HEK293T (cell line): ENCODE results near the gene KCNJ2.

ENCODE experiments used
- CTCF ChIA-PET: fragments of 350-600 bp; formaldehyde crosslinking; extraction: SDS; loops from one replicate; lab custom pipeline; 2021; ENCODE audit warnings: antibody characterized with exemption, inconsistent platforms; lab: Yijun Ruan, JAX
- POLR2A ChIA-PET: fragments of 350-600 bp; formaldehyde crosslinking; extraction: SDS; loops from one replicate; lab custom pipeline; 2020; ENCODE audit warnings: antibody characterized with exemption, inconsistent platforms; lab: Yijun Ruan, JAX
- DNase-seq: peaks from one replicate; pipeline ENCODE4 v3.0.0; 2012; ENCODE audit warnings: mixed read lengths; ENCODE audit errors: extremely low spot score
- BHLHE40 ChIP-seq: fragments of 450-650 bp; IDR thresholded peaks from 2 replicates; pipeline ENCODE4 v1.6.1; 2016; ENCODE audit warnings: mild to moderate bottlenecking, moderate library complexity, borderline replicate concordance
- FOXK2 ChIP-seq: fragments of 450-650 bp; IDR thresholded peaks from 2 replicates; pipeline ENCODE4 v1.6.1; 2016; ENCODE audit warnings: mild to moderate bottlenecking
- TARDBP ChIP-seq: fragments of 450-650 bp; IDR thresholded peaks from 2 replicates; pipeline ENCODE4 v1.6.1; 2016
- ZNF384 ChIP-seq: fragments of 450-650 bp; IDR thresholded peaks from 2 replicates; pipeline ENCODE4 v1.6.1; 2016

Gene KCNJ2

DNA sequence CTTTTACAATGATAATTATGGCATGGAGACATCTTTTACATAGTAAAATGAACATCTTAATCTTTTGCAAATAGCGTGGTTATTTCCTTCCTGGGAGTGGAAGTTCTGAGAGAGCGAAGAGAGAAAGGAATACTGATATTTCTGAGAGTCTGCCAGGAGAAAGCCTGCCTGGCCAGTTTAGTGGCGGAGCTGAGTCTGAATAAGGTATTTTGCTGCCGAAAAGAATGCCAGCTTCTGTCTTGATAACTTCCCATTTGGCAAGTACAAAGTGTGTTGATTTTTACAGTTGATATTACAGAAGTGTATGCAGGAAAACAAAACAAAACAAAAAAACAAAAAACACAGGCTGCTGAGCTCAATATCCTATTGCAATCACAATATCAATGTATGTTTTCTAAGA, 55.9 kb downstream of the KCNJ2 start:
- DNase-seq, result no peak
- TF ChIP-seq FOXK2 (no peak), BHLHE40 (no peak), TARDBP (no peak), ZNF384 (no peak)
- ChIA-PET CTCF (no interaction called here), POLR2A (no interaction called here)
